Ammon's horn (tissue), 1 donor: ENCODE results near the gene POR.
"Not testable (repeated sequence)": the region's sequence is repeated elsewhere in the genome, so short reads cannot be mapped to it uniquely, and the experiment has no call there.

Source experiments
- DNase-seq: peaks from one replicate; pipeline ENCODE4 v3.0.0-alpha.2; 2016; ENCODE audit warnings: low spot score

POR gene

GRCh38 chr7:76029682-76030081, 114.7 kb downstream of the POR start:
- not testable (repeated sequence) for DNase-seq

- DNase-seq: no peak
These were observed 117.0 kb downstream of the POR start for GRCh38 chr7:76031964-76032363.
